Mesenchymal stem cell (in vitro differentiated cells and primary cell): ENCODE results near the gene CFAP73.

Experiments used
- DNase-seq: peaks from one replicate; pipeline ENCODE4 v3.0.0-alpha.2; 2013
- H2AFZ ChIP-seq: one replicate; pipeline ENCODE4 v1.6.1; 2013; ENCODE audit warnings: low read depth, mild to moderate bottlenecking, control low read depth, inconsistent platforms, low read length, moderate library complexity
- H2AK5ac ChIP-seq: 2 replicates; pipeline ENCODE4 v1.6.1; 2013; ENCODE audit warnings: low read length, moderate library complexity, mild to moderate bottlenecking, inconsistent platforms; ENCODE audit not compliant: severe bottlenecking
- H2BK120ac ChIP-seq: one replicate; pipeline ENCODE4 v1.6.1; 2013; ENCODE audit warnings: low read depth, mild to moderate bottlenecking, inconsistent platforms, low read length, moderate library complexity
- H2BK12ac ChIP-seq, 2 experiments: one replicate each; pipeline ENCODE4 v1.6.1; 2013; ENCODE audit warnings: inconsistent platforms in 2 of 2, low read length in 2 of 2, mild to moderate bottlenecking in 2 of 2, moderate library complexity in 2 of 2, control low read depth in 1 of 2
- H2BK15ac ChIP-seq: one replicate; pipeline ENCODE4 v1.6.1; 2013; ENCODE audit warnings: mild to moderate bottlenecking, low read depth, inconsistent platforms; ENCODE audit not compliant: poor library complexity, severe bottlenecking
- H2BK5ac ChIP-seq: 2 replicates; pipeline ENCODE4 v1.6.1; 2013; ENCODE audit warnings: low read depth, mild to moderate bottlenecking, low read length, control low read depth, inconsistent platforms; ENCODE audit not compliant: poor library complexity, severe bottlenecking
- H3K14ac ChIP-seq, 2 experiments: one replicate each; pipeline ENCODE4 v1.6.1; 2013; ENCODE audit warnings: inconsistent platforms in 2 of 2, low read length in 2 of 2, control low read depth in 1 of 2, mild to moderate bottlenecking in 1 of 2, moderate library complexity in 1 of 2
- H3K18ac ChIP-seq, 2 experiments: one replicate each; pipeline ENCODE4 v1.6.1; 2013; ENCODE audit warnings: inconsistent platforms in 2 of 2, low read length in 2 of 2, control low read depth in 1 of 2, low read depth in 1 of 2, mild to moderate bottlenecking in 1 of 2
- H3K23ac ChIP-seq, 2 experiments: one replicate each; pipeline ENCODE4 v1.6.1; 2013; ENCODE audit warnings: inconsistent platforms in 2 of 2, low read length in 2 of 2, mild to moderate bottlenecking in 2 of 2, moderate library complexity in 2 of 2, control low read depth in 1 of 2
- H3K27ac ChIP-seq: 2 replicates; pipeline ENCODE4 v1.5.1; 2013; ENCODE audit warnings: mild to moderate bottlenecking, moderate library complexity, low read length, control low read depth, inconsistent platforms; ENCODE audit not compliant: poor library complexity, severe bottlenecking
- H3K27me3 ChIP-seq, 2 experiments: 2 replicates each; pipeline versions ENCODE4 v1.6.1 to v1.7.0; 2013; ENCODE audit warnings: low read length in 2 of 2, mild to moderate bottlenecking in 2 of 2, moderate library complexity in 2 of 2, control low read depth in 1 of 2, inconsistent platforms in 1 of 2; ENCODE audit not compliant: control insufficient read depth in 1 of 2, insufficient read depth in 1 of 2
- H3K36me3 ChIP-seq, 2 experiments: 2 replicates each; pipeline versions ENCODE4 v1.6.1 to v1.7.0; 2013; ENCODE audit warnings: low read length in 2 of 2, control low read depth in 1 of 2, inconsistent platforms in 1 of 2, low read depth in 1 of 2, mild to moderate bottlenecking in 1 of 2; ENCODE audit not compliant: insufficient read depth in 2 of 2, control insufficient read depth in 1 of 2
- H3K4ac ChIP-seq, 2 experiments: one replicate each; pipeline ENCODE4 v1.6.1; 2013; ENCODE audit warnings: inconsistent platforms in 2 of 2, low read length in 2 of 2, mild to moderate bottlenecking in 2 of 2, moderate library complexity in 2 of 2, control low read depth in 1 of 2, low read depth in 1 of 2
- H3K4me1 ChIP-seq: 2 replicates; pipeline ENCODE4 v1.6.1; 2013; ENCODE audit warnings: low read depth, low read length, control low read depth; ENCODE audit not compliant: control insufficient read depth, insufficient read depth
- H3K4me2 ChIP-seq: 2 replicates; pipeline ENCODE4 v1.6.1; 2013; ENCODE audit warnings: low read length, mild to moderate bottlenecking, inconsistent platforms; ENCODE audit not compliant: poor library complexity, severe bottlenecking
- H3K4me3 ChIP-seq, 2 experiments: 2 replicates each; pipeline versions ENCODE4 v1.5.1 to v1.7.0; 2013; ENCODE audit warnings: low read length in 2 of 2, mild to moderate bottlenecking in 2 of 2, control low read depth in 1 of 2, low read depth in 1 of 2; ENCODE audit not compliant: insufficient read depth in 1 of 2
- H3K79me1 ChIP-seq: replicated peaks from 2 replicates; pipeline ENCODE4 v1.6.1; 2013; ENCODE audit warnings: mild to moderate bottlenecking, control low read depth, low read length, inconsistent platforms; ENCODE audit not compliant: poor library complexity, severe bottlenecking
- H3K9ac ChIP-seq: 2 replicates; pipeline ENCODE4 v1.7.0; 2013; ENCODE audit warnings: mild to moderate bottlenecking, low read length, moderate library complexity
- H3K9me3 ChIP-seq: 2 replicates; pipeline ENCODE4 v1.7.0; 2013; ENCODE audit warnings: mild to moderate bottlenecking, low read length; ENCODE audit not compliant: control insufficient read depth
- H4K8ac ChIP-seq: one replicate; pipeline ENCODE4 v1.6.1; 2013; ENCODE audit warnings: inconsistent platforms, mild to moderate bottlenecking, low read length, moderate library complexity
- H4K91ac ChIP-seq: one replicate; pipeline ENCODE4 v1.6.1; 2013; ENCODE audit warnings: mild to moderate bottlenecking, low read length, inconsistent platforms
- WGBS: methylation state at CpG from one replicate; pipeline ENCODE4 v1.1.7; 2013; ENCODE audit warnings: mixed read lengths; 5-methylcytosine and 5-hydroxymethylcytosine counted together

CFAP73 gene

DNA sequence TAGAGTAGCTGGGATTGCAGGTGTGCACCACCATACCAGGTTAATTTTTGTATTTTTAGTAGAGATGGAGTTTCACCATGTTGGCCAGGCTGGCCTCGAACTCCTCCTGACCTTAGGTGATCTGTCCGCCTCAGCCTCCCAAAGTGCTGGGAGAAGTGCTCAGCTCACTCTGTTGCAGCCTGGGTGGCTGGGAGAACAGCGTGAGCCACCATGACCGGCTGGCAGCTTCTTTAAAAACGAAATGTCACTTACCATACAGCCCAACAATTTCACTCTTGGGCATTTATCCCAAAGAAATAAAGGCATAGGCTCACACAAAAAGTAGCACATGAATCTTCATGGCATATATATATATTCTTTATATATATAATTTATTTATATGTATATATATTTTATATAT, 4.7 kb upstream of the CFAP73 start:
- Histone ChIP-seq H2AK5ac (no peak overlapping the region), H3K9me3 (peaks cover 3% of the 10 kb centered on the region), H3K4ac (no peak overlapping the region), H3K79me1 (no peaks in the 10 kb centered on the region), H4K91ac (no peak overlapping the region), H3K4me3 (no peak overlapping the region), H2BK5ac (no peak overlapping the region), H2BK120ac (no peak overlapping the region), H3K4me2 (no peak overlapping the region), H2BK12ac (no peak overlapping the region), H3K23ac (no peak overlapping the region), H3K14ac (no peak overlapping the region), H3K27me3 (peaks cover 6 to 7% of the 10 kb centered on the region in 2 experiments), H3K4me1 (peaks cover 13% of the 10 kb centered on the region), H2BK15ac (no peak overlapping the region), H3K9ac (no peak overlapping the region), H3K27ac (no peak overlapping the region), H3K36me3 (no peaks in the 10 kb centered on the region), H3K18ac (no peak overlapping the region), H2AFZ (no peak overlapping the region), H4K8ac (no peak overlapping the region)
- no peak for DNase-seq
- WGBS: 89% methylated on average over 5 of the region's 5 CpGs

DNA sequence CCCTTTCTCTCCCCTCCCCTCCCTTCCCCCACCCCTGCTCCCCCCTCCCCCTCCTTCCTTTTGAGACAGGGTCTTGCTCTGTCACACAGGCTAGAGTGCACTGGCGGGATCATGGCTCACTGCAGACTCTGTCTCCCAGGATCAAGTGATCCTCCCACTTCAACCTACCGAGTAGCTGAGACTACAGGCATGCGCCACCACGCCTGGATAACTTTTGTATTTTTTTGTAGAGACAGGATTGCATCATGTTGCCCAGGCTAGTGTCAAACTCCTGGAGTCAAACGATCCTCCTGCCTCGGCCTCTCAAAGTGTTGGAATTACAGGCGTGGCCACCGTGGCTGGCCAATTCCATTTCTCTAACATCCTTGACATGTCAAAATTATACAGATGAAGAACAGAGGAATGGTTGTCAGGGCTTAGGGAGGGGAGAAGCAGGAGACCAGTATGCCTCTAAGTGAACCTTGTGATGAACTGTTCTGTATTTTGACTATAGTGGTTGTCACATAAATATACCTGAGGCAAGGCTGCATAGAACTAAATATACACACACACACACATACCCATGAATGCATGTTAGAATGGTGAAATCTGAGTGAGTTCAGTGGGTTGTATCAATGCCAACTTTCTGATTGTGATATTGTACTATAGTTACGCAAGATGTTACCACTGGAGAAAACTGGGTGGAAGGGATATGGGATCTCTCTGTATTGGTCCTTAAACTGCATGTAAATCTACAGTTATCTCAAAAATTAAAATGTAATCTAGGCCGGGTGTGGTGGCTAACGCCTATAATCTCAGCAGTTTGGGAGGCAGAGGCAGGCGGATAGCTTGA, 3.6 kb upstream of the CFAP73 start:
- WGBS: 68% methylated on average over 7 of the region's 12 CpGs
- Histone ChIP-seq H3K36me3 (no peaks in the 10 kb centered on the region), H2BK120ac (no peak overlapping the region), H2AFZ (no peak overlapping the region), H2AK5ac (no peak overlapping the region), H3K79me1 (no peaks in the 10 kb centered on the region), H3K18ac (no peak overlapping the region), H3K27me3 (peaks cover 6 to 18% of the 10 kb centered on the region in 2 experiments), H2BK15ac (no peak overlapping the region), H3K9me3 (peaks cover 3% of the 10 kb centered on the region), H2BK12ac (no peak overlapping the region), H3K4me2 (no peak overlapping the region), H4K8ac (no peak overlapping the region), H3K4me3 (no peak overlapping the region), H3K9ac (no peak overlapping the region), H3K14ac (no peak overlapping the region), H2BK5ac (no peak overlapping the region), H3K4me1 (peaks cover 20% of the 10 kb centered on the region), H3K27ac (no peak overlapping the region), H4K91ac (no peak overlapping the region), H3K23ac (no peak overlapping the region), H3K4ac (no peak overlapping the region)
- no peak for DNase-seq

DNA sequence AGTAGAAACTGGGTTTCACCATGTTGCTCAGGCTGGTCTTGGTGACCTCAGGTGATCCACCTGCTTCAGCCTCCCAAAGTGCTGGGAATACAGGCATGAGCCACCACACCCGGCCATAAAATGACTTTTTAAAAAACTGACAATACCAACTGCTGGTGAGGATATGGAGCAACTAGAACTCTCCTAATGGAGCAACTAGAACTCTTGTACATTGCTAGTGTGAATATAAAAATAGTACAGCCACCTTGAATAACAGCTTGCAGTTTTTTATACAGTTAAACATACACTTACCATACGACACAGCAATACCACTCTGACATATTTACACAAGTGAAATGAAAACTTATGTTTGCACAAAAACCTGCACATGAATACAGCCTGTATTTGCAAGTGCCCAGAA, 2.5 kb upstream of the CFAP73 start:
- Histone ChIP-seq H4K91ac (no peak overlapping the region), H3K79me1 (no peaks in the 10 kb centered on the region), H3K27me3 (peaks cover 10 to 28% of the 10 kb centered on the region in 2 experiments), H2BK12ac (no peak overlapping the region), H3K4me3 (no peak overlapping the region), H3K27ac (no peak overlapping the region), H3K4ac (no peak overlapping the region), H4K8ac (no peak overlapping the region), H2AFZ (no peak overlapping the region), H3K14ac (no peak overlapping the region), H2AK5ac (no peak overlapping the region), H2BK120ac (no peak overlapping the region), H3K36me3 (no peaks in the 10 kb centered on the region), H3K18ac (no peak overlapping the region), H3K4me1 (peaks cover 20% of the 10 kb centered on the region), H3K23ac (no peak overlapping the region), H3K4me2 (no peak overlapping the region), H3K9me3 (peaks cover 3% of the 10 kb centered on the region), H3K9ac (no peak overlapping the region), H2BK15ac (no peak overlapping the region), H2BK5ac (no peak overlapping the region)
- WGBS: 89% methylated on average over 1 of the region's 2 CpGs
- DNase-seq: no peak

DNA sequence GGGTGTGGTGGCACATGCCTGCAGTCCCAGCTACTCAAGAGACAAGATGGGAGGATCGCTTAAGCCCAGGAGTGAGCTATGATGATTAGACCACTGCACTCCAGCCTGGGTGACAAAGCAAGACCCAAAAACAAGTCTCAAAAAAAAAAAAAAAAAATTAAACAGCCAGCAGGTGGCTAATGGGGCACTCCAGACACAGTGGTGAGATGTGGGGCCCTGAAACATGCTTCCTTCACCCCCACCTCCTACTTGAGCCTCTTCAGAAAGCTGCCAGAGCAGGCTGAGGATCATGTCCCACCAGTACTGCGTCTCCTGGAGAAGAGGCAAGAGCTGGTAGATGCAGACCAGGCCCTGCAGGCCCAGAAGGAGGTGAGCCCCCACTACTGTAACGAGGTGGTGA, 2.1 kb downstream of the CFAP73 start:
- no peak for DNase-seq
- no peak overlapping the region for H3K9ac ChIP-seq
- H3K18ac ChIP-seq: no peak overlapping the region
- no peak overlapping the region for H4K8ac ChIP-seq
- no peak overlapping the region for H2BK120ac ChIP-seq
- no peak overlapping the region for H4K91ac ChIP-seq
- no peak overlapping the region for H3K4me3 ChIP-seq
- no peak overlapping the region for H2AFZ ChIP-seq
- no peak overlapping the region for H3K14ac ChIP-seq
- peaks cover 30% of the 10 kb centered on the region for H3K4me1 ChIP-seq
- no peak overlapping the region for H3K27ac ChIP-seq
- H3K4me2 ChIP-seq: no peak overlapping the region
- H2BK5ac ChIP-seq: no peak overlapping the region
- H3K36me3 ChIP-seq: no peaks in the 10 kb centered on the region
- no peak overlapping the region for H2AK5ac ChIP-seq
- H2BK12ac ChIP-seq: no peak overlapping the region
- WGBS: 100% methylated on average over 3 of the region's 3 CpGs
- no peak overlapping the region for H3K4ac ChIP-seq
- no peak overlapping the region for H3K23ac ChIP-seq
- no peak overlapping the region for H2BK15ac ChIP-seq
- H3K79me1 ChIP-seq: no peaks in the 10 kb centered on the region
- peaks cover 39 to 69% of the 10 kb centered on the region in 2 experiments for H3K27me3 ChIP-seq
- peaks cover 3% of the 10 kb centered on the region for H3K9me3 ChIP-seq
